ENCODE data around the gene KIAA1755. TPM values are rescaled to one million over a fixed set of nuclear protein-coding genes. Genes with fewer than 3 reads are reported as not detected.

KIAA1755 gene
- total RNA-seq, 4 donors from 2014 or later = 0.12 to 3.4 (median 0.39) TPM

GRCh38 chr20:38170219-38170825 lies 90.2 kb downstream of the KIAA1755 start:
- 48 to 65% methylated on average over 6 to 7 of the region's 8 CpGs for WGBS, 2 donors
- H3K27ac ChIP-seq = peak overlapping the region in 3 of 4 donors; percentile 28 to 87 (median 52)
- peaks cover 16 to 73% (median 35%) of the 10 kb centered on the region in 3 donors for H3K4me1 ChIP-seq
- DNase-seq = no peak
- H3K27me3 ChIP-seq = no peaks in the 10 kb centered on the region
- H3K9me3 ChIP-seq = no peaks in the 10 kb centered on the region
- intact Hi-C loops (cut with DNase I) = no loop called here
- no peaks in the 10 kb centered on the region for H3K36me3 ChIP-seq
- no peak overlapping the region for H3K4me3 ChIP-seq
- TF ChIP-seq POLR2A (IDR thresholded peaks at IDR 0.05) = no peak
- TF ChIP-seq, protein P1, sequence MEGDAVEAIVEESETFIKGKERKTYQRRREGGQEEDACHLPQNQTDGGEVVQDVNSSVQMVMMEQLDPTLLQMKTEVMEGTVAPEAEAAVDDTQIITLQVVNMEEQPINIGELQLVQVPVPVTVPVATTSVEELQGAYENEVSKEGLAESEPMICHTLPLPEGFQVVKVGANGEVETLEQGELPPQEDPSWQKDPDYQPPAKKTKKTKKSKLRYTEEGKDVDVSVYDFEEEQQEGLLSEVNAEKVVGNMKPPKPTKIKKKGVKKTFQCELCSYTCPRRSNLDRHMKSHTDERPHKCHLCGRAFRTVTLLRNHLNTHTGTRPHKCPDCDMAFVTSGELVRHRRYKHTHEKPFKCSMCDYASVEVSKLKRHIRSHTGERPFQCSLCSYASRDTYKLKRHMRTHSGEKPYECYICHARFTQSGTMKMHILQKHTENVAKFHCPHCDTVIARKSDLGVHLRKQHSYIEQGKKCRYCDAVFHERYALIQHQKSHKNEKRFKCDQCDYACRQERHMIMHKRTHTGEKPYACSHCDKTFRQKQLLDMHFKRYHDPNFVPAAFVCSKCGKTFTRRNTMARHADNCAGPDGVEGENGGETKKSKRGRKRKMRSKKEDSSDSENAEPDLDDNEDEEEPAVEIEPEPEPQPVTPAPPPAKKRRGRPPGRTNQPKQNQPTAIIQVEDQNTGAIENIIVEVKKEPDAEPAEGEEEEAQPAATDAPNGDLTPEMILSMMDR (IDR thresholded peaks at IDR 0.05) = no peak

- TF ChIP-seq POLR2A (IDR thresholded peaks at IDR 0.05) = no peak
- TF ChIP-seq, protein P1 (IDR thresholded peaks at IDR 0.05) = no peak
- Histone ChIP-seq H3K36me3 (no peaks in the 10 kb centered on the region), H3K27me3 (no peaks in the 10 kb centered on the region), H3K27ac (peak overlapping the region in 2 of 4 donors; percentile 46 to 87), H3K4me1 (peaks cover 21 to 79% (median 40%) of the 10 kb centered on the region in 3 donors), H3K4me3 (no peak overlapping the region), H3K9me3 (no peaks in the 10 kb centered on the region)
- WGBS, 2 donors = 87 to 90% methylated on average over 6 of the region's 6 CpGs
- no peak for DNase-seq
- intact Hi-C loops (cut with DNase I) = loop anchor here (10.0 kb wide), 1 partner anchor 95 kb away; no protein-coding TSS in a partner anchor
Measured at GRCh38 chr20:38169636-38170193, 90.8 kb downstream of the KIAA1755 start.

- 56 to 73% methylated on average over 4 of the region's 8 CpGs for WGBS, 2 donors
- Histone ChIP-seq H3K36me3 (no peaks in the 10 kb centered on the region), H3K4me3 (no peak overlapping the region), H3K9me3 (no peaks in the 10 kb centered on the region), H3K27me3 (no peaks in the 10 kb centered on the region), H3K4me1 (peaks cover 21 to 86% (median 41%) of the 10 kb centered on the region in 3 donors), H3K27ac (peak overlapping the region; percentile 11 to 87 (median 60))
- no peak for TF ChIP-seq POLR2A (IDR thresholded peaks at IDR 0.05)
- TF ChIP-seq, protein P1 (IDR thresholded peaks at IDR 0.05) = no peak
- no peak for DNase-seq
- intact Hi-C loops (cut with DNase I) = loop anchor here (10.0 kb wide), 1 partner anchor 94 kb away; no protein-coding TSS in a partner anchor
Measured at GRCh38 chr20:38168791-38169589, 91.5 kb downstream of the KIAA1755 start.

- intact Hi-C loops (cut with DNase I) = loop anchor here (10.0 kb wide), 1 partner anchor 93 kb away; no protein-coding TSS in a partner anchor
- Histone ChIP-seq H3K4me3 (no peak overlapping the region), H3K36me3 (no peaks in the 10 kb centered on the region)
Measured at GRCh38 chr20:38167851-38168760, 92.4 kb downstream of the KIAA1755 start.

More at GRCh38 chr20:38167851-38168760, 92.4 kb downstream of the KIAA1755 start:
- WGBS, 2 donors = 59 to 83% methylated on average over 1 to 5 of the region's 7 CpGs
- no peak for DNase-seq
- H3K4me1 ChIP-seq = peaks cover 21 to 85% (median 33%) of the 10 kb centered on the region in 3 donors
- H3K9me3 ChIP-seq = no peaks in the 10 kb centered on the region
- no peak for TF ChIP-seq POLR2A (IDR thresholded peaks at IDR 0.05)
- TF ChIP-seq, protein P1 (IDR thresholded peaks at IDR 0.05) = no peak
- no peaks in the 10 kb centered on the region for H3K27me3 ChIP-seq
- H3K27ac ChIP-seq = peak overlapping the region; percentile 11 to 87 (median 60)
